Measurements from ENCODE around the gene LRRC4B. TPM values are rescaled to one million over a fixed set of nuclear protein-coding genes. Genes with fewer than 3 reads are reported as not detected.
A peak's percentile ranks its signal among the peaks of the same experiment; 100 is the strongest.
"Not testable (repeated sequence)": the region's sequence is repeated elsewhere in the genome, so short reads cannot be mapped to it uniquely, and the experiment has no call there.

Gene LRRC4B
- total and polyA plus RNA-seq, 2 of the 13 experiments (the other 11 are each of a cell fraction or from before 2014, with no cell fraction given) = not detected

- no peak for TF ChIP-seq SAP130 (CRISPR knock-in tag; IDR thresholded peaks at IDR 0.05; ENCODE audit: low read depth)
- TF ChIP-seq ZNF34 (CRISPR knock-in tag; IDR thresholded peaks at IDR 0.05; ENCODE audit: borderline replicate concordance) = no peak
- TF ChIP-seq AGO2 (optimal IDR thresholded peaks at IDR 0.05; ENCODE audit: low read depth, low read length) = no peak
- TF ChIP-seq THAP8 (CRISPR knock-in tag; IDR thresholded peaks at IDR 0.05; ENCODE audit: borderline replicate concordance) = no peak
Measured at GRCh38 chr19:50531171-50531612, 37.0 kb downstream of the LRRC4B start (continued).

DNA sequence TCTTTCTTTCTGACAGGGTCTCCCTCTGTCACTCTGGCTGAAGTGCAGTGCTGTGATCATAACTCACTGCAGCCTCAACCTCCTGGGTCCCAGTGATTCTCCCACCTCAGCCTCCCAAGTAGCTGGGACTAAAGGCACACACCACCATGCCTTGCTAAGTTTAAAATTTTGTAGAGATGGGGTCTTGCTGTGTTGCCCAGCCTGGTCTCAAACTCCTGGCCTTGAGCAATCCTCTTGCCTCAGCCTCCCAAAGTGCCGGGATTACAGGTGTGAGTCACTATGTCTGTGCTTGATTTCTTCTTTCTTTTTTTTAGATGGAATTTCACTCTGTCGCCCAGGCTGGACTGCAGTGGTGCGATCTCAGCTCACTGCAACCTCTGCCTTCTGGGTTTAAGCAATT is 40.2 kb downstream of the LRRC4B start:
- H2AFZ ChIP-seq (ENCODE audit: low read length); BruUV-seq (replicated peaks); H3K9ac ChIP-seq (ENCODE audit: insufficient read depth, low read depth, low read length); DNase-seq (ENCODE audit: low spot score); CTCF ChIA-PET (ENCODE audit: low intra/inter-chr PET ratio, low total read pairs); H3K36me3 ChIP-seq (replicated peaks in 1 of 2; ENCODE audit: control insufficient read depth in 1 of 2, insufficient read depth in 2 of 2, low read length in 2 of 2); H3K9me3 ChIP-seq (ENCODE audit: low read length); H4K20me1 ChIP-seq (ENCODE audit: insufficient read depth, low read length); in situ Hi-C loops (cut with HindIII; ENCODE audit: extremely low pct_ligation_motif_present, low pct_unique_long_range_greater_than_20kb); H3K27ac ChIP-seq (ENCODE audit: extremely low read length, insufficient read depth, low read length); POLR2A ChIA-PET; FAIRE-seq; H3K4me3 ChIP-seq (replicated peaks in 1 of 3; ENCODE audit: insufficient read depth in 1 of 3, low read depth in 2 of 3, low read length in 3 of 3); H3K4me2 ChIP-seq (ENCODE audit: low read depth, low read length); ATAC-seq; intact Hi-C loops (cut with micrococcal nuclease; ENCODE audit: unreplicated experiment); H3K4me1 ChIP-seq (ENCODE audit: insufficient read depth, low read length); H3K79me2 ChIP-seq (ENCODE audit: insufficient read depth, low read length): not testable (repeated sequence)
- peaks cover 3 to 16% of the 10 kb centered on the region in 2 experiments; a peak in 4 of 5 replicates for H3K27me3 ChIP-seq (ENCODE audit: control insufficient read depth in 1 of 2, insufficient read depth in 2 of 2, low read length in 2 of 2)
- 36% methylated on average over 3 of the region's 3 CpGs for WGBS (ENCODE audit: low lambda C conversion rate)

GRCh38 chr19:50522881-50523280 is 45.4 kb downstream of the LRRC4B start:
- no peak overlapping the region for H3K4me2 ChIP-seq (ENCODE audit: low read depth, low read length)
- FAIRE-seq = no peak
- BruUV-seq (replicated peaks) = no TSS peak
- ChIA-PET CTCF (ENCODE audit: low intra/inter-chr PET ratio, low total read pairs) (no interaction called here), POLR2A (no interaction called here)
- no peak overlapping the region for H3K9ac ChIP-seq (ENCODE audit: insufficient read depth, low read depth, low read length)
- no peak for ATAC-seq
- intact Hi-C loops (cut with micrococcal nuclease; ENCODE audit: unreplicated experiment) (no loop called here), in situ Hi-C loops (cut with HindIII; ENCODE audit: extremely low pct_ligation_motif_present, low pct_unique_long_range_greater_than_20kb) (no loop called here)
- no peaks in the 10 kb centered on the region for H4K20me1 ChIP-seq (ENCODE audit: insufficient read depth, low read length)
- no peak for DNase-seq (ENCODE audit: low spot score)
- H3K27me3 ChIP-seq (ENCODE audit: control insufficient read depth in 1 of 2, insufficient read depth in 2 of 2, low read length in 2 of 2) = peaks cover 3 to 9% of the 10 kb centered on the region in 2 experiments; a peak in 2 of 5 replicates
- 49% methylated on average over 9 of the region's 10 CpGs for WGBS (ENCODE audit: low lambda C conversion rate)
- no peaks in the 10 kb centered on the region for H3K79me2 ChIP-seq (ENCODE audit: insufficient read depth, low read length)
- no peak overlapping the region for H2AFZ ChIP-seq (ENCODE audit: low read length)
- H3K4me3 ChIP-seq (replicated peaks in 1 of 3; ENCODE audit: insufficient read depth in 1 of 3, low read depth in 2 of 3, low read length in 3 of 3) = no peak overlapping the region
- no peak overlapping the region for H3K27ac ChIP-seq (ENCODE audit: extremely low read length, insufficient read depth, low read length)
- TF ChIP-seq ZNF768 (CRISPR knock-in tag; IDR thresholded peaks at IDR 0.05) (peak; percentile 54; the same call in 1 of the 2 replicates), HIVEP1 (CRISPR knock-in tag; IDR thresholded peaks at IDR 0.05) (no peak), RBM39 (IDR thresholded peaks at IDR 0.05; ENCODE audit: low read depth, low read length, poor library complexity, severe bottlenecking) (no peak)
- H3K4me1 ChIP-seq (ENCODE audit: insufficient read depth, low read length) = peaks cover 8% of the 10 kb centered on the region
- no peaks in the 10 kb centered on the region for H3K9me3 ChIP-seq (ENCODE audit: low read length)
- no peaks in the 10 kb centered on the region for H3K36me3 ChIP-seq (replicated peaks in 1 of 2; ENCODE audit: control insufficient read depth in 1 of 2, insufficient read depth in 2 of 2, low read length in 2 of 2)

Measured in HepG2 (cell line).